PC-3 (cell line): ENCODE measurements around the gene NKAIN2. TPM values are rescaled to one million over a fixed set of nuclear protein-coding genes. Genes with fewer than 3 reads are reported as not detected.

Experiments used
- ATAC-seq: fragments of 200-7000 bp; cut with Tn5 transposase; 2 replicates; pipeline ENCODE4 v1.9.1; 2020; ENCODE audit warnings: mild to moderate bottlenecking, moderate library complexity
- BruUV-seq: library from RNA; stranded (reverse); fragments of 400-500 nt; replicated peaks from 2 replicates; lab custom pipeline; 2021; lab: Mats Ljungman, UMichigan
- CTCF ChIA-PET: fragments of 300-600 bp; sonication (Branson Sonifier 250); formaldehyde crosslinking; loops from one replicate; lab custom pipeline; 2022; ENCODE audit warnings: antibody characterized with exemption; lab: Charles Lee
- POLR2A ChIA-PET: fragments of 300-600 bp; sonication (Branson Sonifier 250); formaldehyde crosslinking; loops from one replicate; lab custom pipeline; 2022; ENCODE audit warnings: antibody characterized with exemption; ENCODE audit not compliant: unreplicated experiment; lab: Charles Lee
- DNase-seq: peaks from one replicate; pipeline ENCODE4 v3.0.0-alpha.2; 2015
- H2AFZ ChIP-seq: fragments of 300-600 bp; sonication (generic); 2 replicates; pipeline ENCODE4 v1.6.0; 2016; ENCODE audit warnings: antibody characterized with exemption, low read length
- H3F3A ChIP-seq: fragments of 300-600 bp; sonication (generic); one replicate; pipeline ENCODE4 v1.6.0; 2017; ENCODE audit warnings: antibody characterized with exemption, low read length, control low read depth, mild to moderate bottlenecking; ENCODE audit not compliant: unreplicated experiment
- H3K27ac ChIP-seq: fragments of 300-600 bp; sonication (generic); 2 replicates; pipeline ENCODE4 v1.5.1; 2016; ENCODE audit warnings: mild to moderate bottlenecking, low read length
- H3K27me3 ChIP-seq: fragments of 300-600 bp; sonication (generic); 2 replicates; pipeline ENCODE4 v1.6.1; 2016; ENCODE audit warnings: low read length, mixed read lengths
- H3K36me3 ChIP-seq: fragments of 300-600 bp; sonication (generic); 2 replicates; pipeline ENCODE4 v1.6.1; 2016; ENCODE audit warnings: low read depth, mixed run types, low read length, mixed read lengths
- H3K4me1 ChIP-seq: fragments of 300-600 bp; sonication (generic); 2 replicates; pipeline ENCODE4 v1.5.1; 2016; ENCODE audit warnings: low read length; ENCODE audit not compliant: insufficient read depth
- H3K4me2 ChIP-seq: fragments of 300-600 bp; sonication (generic); 2 replicates; pipeline ENCODE4 v1.6.0; 2016; ENCODE audit warnings: low read length
- H3K4me3 ChIP-seq: fragments of 300-600 bp; sonication (generic); 2 replicates; pipeline ENCODE4 v1.5.1; 2016; ENCODE audit warnings: mild to moderate bottlenecking, low read length, mixed read lengths
- H3K79me2 ChIP-seq: fragments of 300-600 bp; sonication (generic); 2 replicates; pipeline ENCODE4 v1.6.1; 2017; ENCODE audit warnings: low read length, mixed read lengths
- H3K9ac ChIP-seq: fragments of 300-600 bp; sonication (generic); 2 replicates; pipeline ENCODE4 v1.6.0; 2016; ENCODE audit warnings: mild to moderate bottlenecking, low read length
- H3K9me2 ChIP-seq: fragments of 300-600 bp; sonication (generic); replicated peaks from 2 replicates; pipeline ENCODE4 v1.6.1; 2016; ENCODE audit warnings: mixed run types, low read length, mixed read lengths
- H3K9me3 ChIP-seq: fragments of 300-600 bp; sonication (generic); 2 replicates; pipeline ENCODE4 v1.6.1; 2016; ENCODE audit warnings: low read length, mixed read lengths
- H4K20me1 ChIP-seq: fragments of 300-600 bp; sonication (generic); 2 replicates; pipeline ENCODE4 v1.6.1; 2016; ENCODE audit warnings: low read length, mixed read lengths
- EZH2 ChIP-seq: fragments of 300-600 bp; sonication (generic); IDR thresholded peaks from one replicate; pipeline ENCODE4 v1.6.1; 2017; ENCODE audit warnings: antibody characterized with exemption, mild to moderate bottlenecking, low read length; ENCODE audit not compliant: unreplicated experiment
- EZH2phosphoT487 ChIP-seq: fragments of 300-600 bp; sonication (generic); IDR thresholded peaks from 2 replicates; pipeline ENCODE4 v1.6.1; 2018; ENCODE audit warnings: mild to moderate bottlenecking, antibody characterized with exemption, low read length, borderline replicate concordance
- intact Hi-C: fragments of 100-400 bp; cut with micrococcal nuclease; formaldehyde crosslinking; loops from 2 replicates; pipeline ENCODE4 v1.9.0; 2023
- total RNA-seq: library from RNA; depleted of rRNA; stranded (reverse); fragments of >200 nt; gene quantifications from 2 replicates; pipeline ENCODE4 v1.2.3, GENCODE V29; 2014
- TF ChIP-seq, protein P1 (sequence below): fragments of 300-600 bp; sonication (generic); conservative IDR thresholded peaks from 2 replicates; pipeline ENCODE4 v1.5.1; 2017; ENCODE audit warnings: antibody characterized with exemption, low read depth, mild to moderate bottlenecking, low read length

NKAIN2 gene
- total RNA-seq, 1 experiment from 2014 or later, result not detected

- BruUV-seq, result no TSS peak
- intact Hi-C loops, result no loop called here
- Histone ChIP-seq H3K4me3 (no peak overlapping the region), H4K20me1 (no peaks in the 10 kb centered on the region), H3K36me3 (no peaks in the 10 kb centered on the region), H3K79me2 (no peaks in the 10 kb centered on the region), H3F3A (no peaks in the 10 kb centered on the region), H3K9me3 (no peaks in the 10 kb centered on the region), H3K27ac (no peak overlapping the region), H3K4me2 (no peak overlapping the region), H3K9me2 (no peaks in the 10 kb centered on the region), H3K9ac (no peak overlapping the region), H3K4me1 (no peaks in the 10 kb centered on the region), H3K27me3 (no peaks in the 10 kb centered on the region), H2AFZ (no peak overlapping the region)
- no peak for TF ChIP-seq EZH2
- TF ChIP-seq, protein P1, sequence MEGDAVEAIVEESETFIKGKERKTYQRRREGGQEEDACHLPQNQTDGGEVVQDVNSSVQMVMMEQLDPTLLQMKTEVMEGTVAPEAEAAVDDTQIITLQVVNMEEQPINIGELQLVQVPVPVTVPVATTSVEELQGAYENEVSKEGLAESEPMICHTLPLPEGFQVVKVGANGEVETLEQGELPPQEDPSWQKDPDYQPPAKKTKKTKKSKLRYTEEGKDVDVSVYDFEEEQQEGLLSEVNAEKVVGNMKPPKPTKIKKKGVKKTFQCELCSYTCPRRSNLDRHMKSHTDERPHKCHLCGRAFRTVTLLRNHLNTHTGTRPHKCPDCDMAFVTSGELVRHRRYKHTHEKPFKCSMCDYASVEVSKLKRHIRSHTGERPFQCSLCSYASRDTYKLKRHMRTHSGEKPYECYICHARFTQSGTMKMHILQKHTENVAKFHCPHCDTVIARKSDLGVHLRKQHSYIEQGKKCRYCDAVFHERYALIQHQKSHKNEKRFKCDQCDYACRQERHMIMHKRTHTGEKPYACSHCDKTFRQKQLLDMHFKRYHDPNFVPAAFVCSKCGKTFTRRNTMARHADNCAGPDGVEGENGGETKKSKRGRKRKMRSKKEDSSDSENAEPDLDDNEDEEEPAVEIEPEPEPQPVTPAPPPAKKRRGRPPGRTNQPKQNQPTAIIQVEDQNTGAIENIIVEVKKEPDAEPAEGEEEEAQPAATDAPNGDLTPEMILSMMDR, result no peak
- TF ChIP-seq EZH2phosphoT487, result no peak
- ATAC-seq (no peak), DNase-seq (no peak)
- CTCF ChIA-PET, result no interaction called here
- POLR2A ChIA-PET, result no interaction called here
Observed at GRCh38 chr6:124368131-124368530, 564.5 kb downstream of the NKAIN2 start.

DNA sequence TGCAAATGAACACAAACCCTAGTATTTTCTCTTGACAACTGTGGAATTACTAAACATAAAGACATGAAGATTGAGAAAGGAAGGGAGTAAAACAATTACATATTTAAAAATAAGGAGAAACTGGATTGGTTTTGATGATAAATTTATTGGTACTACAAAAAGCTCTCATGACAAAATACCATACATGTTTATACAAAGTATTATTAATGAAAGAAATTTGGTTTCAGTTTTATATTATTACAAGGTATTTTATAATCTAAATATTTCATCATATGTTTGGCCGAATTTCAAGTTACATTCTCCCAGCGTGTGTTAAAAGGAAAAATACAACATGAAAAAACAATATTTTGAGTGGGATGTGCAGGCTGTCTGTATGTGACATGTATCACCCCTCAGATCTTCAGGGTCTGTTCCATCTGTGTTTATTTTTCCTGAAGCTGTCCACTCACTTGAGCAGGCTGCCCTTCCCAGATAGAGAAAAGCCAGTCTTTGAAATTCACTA is 568.4 kb downstream of the NKAIN2 start:
- no peaks in the 10 kb centered on the region for H3K9me3 ChIP-seq
- CTCF ChIA-PET, result no interaction called here
- H3K27me3 ChIP-seq, result no peaks in the 10 kb centered on the region
- H3K4me2 ChIP-seq, result no peak overlapping the region
- H3K4me3 ChIP-seq, result no peak overlapping the region
- H3K9me2 ChIP-seq, result no peaks in the 10 kb centered on the region
- BruUV-seq, result no TSS peak
- TF ChIP-seq EZH2 (no peak), EZH2phosphoT487 (no peak)
- TF ChIP-seq, protein P1, result no peak
- no peak overlapping the region for H3K27ac ChIP-seq
- no peaks in the 10 kb centered on the region for H4K20me1 ChIP-seq
- H2AFZ ChIP-seq, result no peak overlapping the region
- H3K79me2 ChIP-seq, result no peaks in the 10 kb centered on the region
- no peaks in the 10 kb centered on the region for H3K36me3 ChIP-seq
- intact Hi-C loops, result no loop called here
- POLR2A ChIA-PET, result no interaction called here
- DNase-seq (no peak), ATAC-seq (no peak)
- H3F3A ChIP-seq, result no peaks in the 10 kb centered on the region
- no peak overlapping the region for H3K9ac ChIP-seq
- no peaks in the 10 kb centered on the region for H3K4me1 ChIP-seq

GRCh38 chr6:124373386-124373785 is 569.7 kb downstream of the NKAIN2 start:
- H4K20me1 ChIP-seq, result no peaks in the 10 kb centered on the region
- no peaks in the 10 kb centered on the region for H3K27me3 ChIP-seq
- no peaks in the 10 kb centered on the region for H3K79me2 ChIP-seq
- no peak for ATAC-seq
- no peak overlapping the region for H3K4me3 ChIP-seq
- H2AFZ ChIP-seq, result no peak overlapping the region
- H3K36me3 ChIP-seq, result no peaks in the 10 kb centered on the region
- no peak overlapping the region for H3K9ac ChIP-seq
- no TSS peak for BruUV-seq
- H3K9me2 ChIP-seq, result no peaks in the 10 kb centered on the region
- intact Hi-C loops, result no loop called here
- no peaks in the 10 kb centered on the region for H3K9me3 ChIP-seq
- no peak overlapping the region for H3K27ac ChIP-seq
- no peak for DNase-seq
- no peaks in the 10 kb centered on the region for H3K4me1 ChIP-seq
- ChIA-PET CTCF (no interaction called here), POLR2A (no interaction called here)
- TF ChIP-seq EZH2 (no peak), EZH2phosphoT487 (no peak)
- TF ChIP-seq, protein P1, result no peak
- H3F3A ChIP-seq, result no peaks in the 10 kb centered on the region
- H3K4me2 ChIP-seq, result no peak overlapping the region
